AG09309 (cell line): ENCODE measurements around the gene EFNA4.

Experiments used
- DNase-seq: peaks from one replicate; pipeline ENCODE4 v3.0.0-alpha.2; 2010; ENCODE audit warnings: low read depth
- H3K4me3 ChIP-seq: 2 replicates; pipeline ENCODE4 v1.5.1; 2011; ENCODE audit warnings: mild to moderate bottlenecking, low read depth, low read length, moderate library complexity; ENCODE audit not compliant: control insufficient read depth
- TF ChIP-seq, protein P1 (sequence below): IDR thresholded peaks from 2 replicates; pipeline ENCODE4 v1.5.1; 2011; ENCODE audit warnings: mild to moderate bottlenecking, low read depth, low read length, inconsistent platforms; ENCODE audit not compliant: insufficient read depth, control insufficient read depth; ENCODE audit errors: missing control alignments

EFNA4 gene

DNA sequence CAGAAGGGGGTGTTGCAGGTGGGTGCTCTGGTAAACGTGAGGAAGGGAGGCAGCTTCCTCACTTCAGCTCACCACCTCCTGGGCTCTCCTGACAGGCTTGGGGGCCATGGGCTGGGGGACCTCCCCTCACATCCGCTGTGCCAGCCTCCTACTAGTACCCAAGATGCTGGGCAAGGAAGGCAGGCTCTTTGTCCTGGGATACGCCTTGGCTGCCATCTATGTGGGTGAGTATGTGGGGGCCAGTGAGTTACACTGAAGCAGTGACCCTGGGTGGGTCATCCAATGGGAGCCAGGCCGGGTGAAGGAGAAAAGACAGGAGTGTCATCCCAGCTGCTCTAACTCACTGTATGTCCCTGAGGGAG lies 24.3 kb upstream of the EFNA4 start:
- DNase-seq = no peak
- TF ChIP-seq, protein P1, sequence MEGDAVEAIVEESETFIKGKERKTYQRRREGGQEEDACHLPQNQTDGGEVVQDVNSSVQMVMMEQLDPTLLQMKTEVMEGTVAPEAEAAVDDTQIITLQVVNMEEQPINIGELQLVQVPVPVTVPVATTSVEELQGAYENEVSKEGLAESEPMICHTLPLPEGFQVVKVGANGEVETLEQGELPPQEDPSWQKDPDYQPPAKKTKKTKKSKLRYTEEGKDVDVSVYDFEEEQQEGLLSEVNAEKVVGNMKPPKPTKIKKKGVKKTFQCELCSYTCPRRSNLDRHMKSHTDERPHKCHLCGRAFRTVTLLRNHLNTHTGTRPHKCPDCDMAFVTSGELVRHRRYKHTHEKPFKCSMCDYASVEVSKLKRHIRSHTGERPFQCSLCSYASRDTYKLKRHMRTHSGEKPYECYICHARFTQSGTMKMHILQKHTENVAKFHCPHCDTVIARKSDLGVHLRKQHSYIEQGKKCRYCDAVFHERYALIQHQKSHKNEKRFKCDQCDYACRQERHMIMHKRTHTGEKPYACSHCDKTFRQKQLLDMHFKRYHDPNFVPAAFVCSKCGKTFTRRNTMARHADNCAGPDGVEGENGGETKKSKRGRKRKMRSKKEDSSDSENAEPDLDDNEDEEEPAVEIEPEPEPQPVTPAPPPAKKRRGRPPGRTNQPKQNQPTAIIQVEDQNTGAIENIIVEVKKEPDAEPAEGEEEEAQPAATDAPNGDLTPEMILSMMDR = no peak
- H3K4me3 ChIP-seq = no peak overlapping the region

DNA sequence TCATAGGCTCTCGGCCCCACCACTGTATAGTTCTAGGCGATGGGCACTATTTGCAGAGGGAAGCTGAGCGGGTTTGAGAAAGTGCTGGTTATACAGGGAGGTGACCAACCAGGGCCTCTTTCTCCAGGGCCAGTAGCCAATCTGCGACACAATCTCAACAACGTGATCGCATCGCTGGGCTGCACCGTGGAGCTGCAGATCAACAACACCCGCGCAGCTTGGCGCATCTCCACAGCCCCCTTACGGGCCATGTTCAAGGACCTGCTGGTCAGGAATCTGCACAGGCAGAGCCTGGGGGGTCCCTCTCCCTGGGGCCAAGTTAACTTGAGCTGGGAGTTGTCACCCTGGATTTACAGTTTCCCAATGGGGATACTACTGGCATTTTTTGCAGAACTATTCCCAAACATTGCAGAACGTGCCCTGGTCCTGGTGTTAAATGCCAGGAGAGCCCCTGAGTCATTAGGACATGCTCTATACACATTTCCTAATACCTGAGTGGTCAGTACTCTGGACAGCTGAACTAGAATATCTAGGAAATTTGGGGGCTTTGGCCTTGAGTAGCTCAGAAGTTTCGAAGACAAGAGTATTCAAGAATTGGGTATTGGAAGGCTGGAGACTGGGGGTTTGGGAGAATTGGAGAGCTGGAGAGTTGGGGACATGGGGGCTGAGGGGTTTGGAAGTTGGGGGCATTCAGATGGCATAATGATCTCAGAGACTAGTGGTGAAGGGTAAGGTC lies 23.0 kb upstream of the EFNA4 start:
- TF ChIP-seq, protein P1 = no peak
- no peak overlapping the region for H3K4me3 ChIP-seq
- no peak for DNase-seq

DNA sequence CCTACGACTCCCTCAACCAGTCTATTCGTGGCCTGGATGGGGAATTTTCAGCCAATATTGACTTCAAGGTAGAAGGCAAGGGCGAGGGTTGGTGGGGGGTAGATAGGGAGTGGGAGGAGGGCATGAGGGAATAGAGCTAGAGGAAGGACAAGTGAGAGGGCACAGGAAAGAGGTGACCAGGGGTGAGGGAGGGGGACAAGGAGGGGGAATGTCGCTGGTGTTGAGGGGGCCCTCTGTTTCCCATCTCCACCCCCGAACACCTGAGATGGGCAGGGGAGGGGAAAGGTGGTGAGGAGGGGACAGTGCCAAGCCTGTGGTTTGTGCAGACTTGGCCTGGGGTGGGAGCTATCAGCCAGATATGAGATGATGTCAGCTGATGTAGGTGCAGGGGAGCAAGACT lies 20.8 kb upstream of the EFNA4 start:
- DNase-seq = no peak
- TF ChIP-seq, protein P1 = no peak
- no peak overlapping the region for H3K4me3 ChIP-seq

DNA sequence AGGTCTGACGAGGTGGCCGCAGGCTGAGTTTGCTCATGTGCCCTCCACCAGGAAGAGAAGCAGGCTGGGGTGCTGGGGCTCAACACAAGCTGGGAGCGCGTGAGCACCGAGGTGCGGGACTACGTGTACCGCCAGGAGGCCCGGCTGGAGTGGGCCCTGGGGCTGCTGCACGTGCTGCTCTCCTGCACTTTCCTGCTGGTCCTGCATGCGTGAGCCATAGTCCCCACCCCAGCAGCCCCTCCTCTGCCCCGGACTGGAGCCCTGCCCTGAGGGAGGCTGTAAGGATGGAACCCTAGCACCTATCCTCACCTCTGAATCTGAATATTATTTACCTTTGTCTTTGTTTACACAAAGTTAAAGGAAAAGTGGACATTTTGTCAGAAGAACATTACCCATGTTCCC lies 20.2 kb upstream of the EFNA4 start:
- TF ChIP-seq, protein P1 = no peak
- no peak overlapping the region for H3K4me3 ChIP-seq
- DNase-seq = no peak

DNA sequence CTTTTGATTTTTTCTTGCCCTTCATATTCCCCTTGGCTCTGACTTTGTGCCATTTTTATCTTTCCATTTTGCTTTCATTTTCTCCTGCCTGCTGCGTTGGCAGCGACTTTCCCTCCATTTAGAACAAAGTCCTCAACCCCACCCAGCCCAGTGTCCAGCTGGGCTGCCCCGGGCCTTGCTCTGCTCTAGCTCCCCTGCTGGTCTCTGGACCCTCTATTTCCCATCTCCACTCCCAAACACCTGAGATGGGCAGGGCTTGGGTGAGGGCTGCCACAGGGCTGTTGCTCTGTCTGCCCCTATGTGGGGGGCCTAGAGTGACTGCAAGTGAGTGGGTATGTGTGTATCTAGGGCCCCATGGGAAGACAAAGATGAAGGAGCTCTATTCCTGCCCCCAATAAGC lies 19.7 kb upstream of the EFNA4 start:
- DNase-seq = no peak
- TF ChIP-seq, protein P1 = no peak
- no peak overlapping the region for H3K4me3 ChIP-seq

DNA sequence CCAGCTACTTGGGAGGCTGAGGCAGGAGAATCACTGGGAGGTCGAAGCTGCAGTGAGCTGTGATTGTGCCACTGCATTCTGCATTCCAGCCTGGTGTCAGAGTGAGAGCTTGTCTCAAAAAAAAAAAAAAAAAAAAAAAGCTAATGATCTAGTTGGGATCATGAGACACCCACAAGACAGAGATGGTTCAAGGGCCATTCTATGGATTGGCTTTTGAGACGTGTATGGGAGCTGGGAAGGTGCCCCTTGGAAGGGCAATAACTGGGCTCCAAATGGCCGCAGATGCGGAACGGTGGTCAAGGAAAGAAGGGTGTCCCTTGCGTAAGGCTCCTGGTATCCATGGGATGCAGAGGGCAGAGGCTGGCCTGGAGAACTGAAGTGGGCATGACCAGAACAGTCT lies 19.2 kb upstream of the EFNA4 start:
- TF ChIP-seq, protein P1 = no peak
- H3K4me3 ChIP-seq = no peak overlapping the region
- DNase-seq = no peak
